ENCODE measurements around the gene CBARP. TPM values are rescaled to one million over a fixed set of nuclear protein-coding genes. Genes with fewer than 3 reads are reported as not detected.
A peak's percentile ranks its signal among the peaks of the same experiment; 100 is the strongest.

The CBARP gene
- total and polyA plus RNA-seq, 2 of the 13 experiments (the other 11 are each of a cell fraction or from before 2014, with no cell fraction given): 1.2 to 1.4 TPM

DNA sequence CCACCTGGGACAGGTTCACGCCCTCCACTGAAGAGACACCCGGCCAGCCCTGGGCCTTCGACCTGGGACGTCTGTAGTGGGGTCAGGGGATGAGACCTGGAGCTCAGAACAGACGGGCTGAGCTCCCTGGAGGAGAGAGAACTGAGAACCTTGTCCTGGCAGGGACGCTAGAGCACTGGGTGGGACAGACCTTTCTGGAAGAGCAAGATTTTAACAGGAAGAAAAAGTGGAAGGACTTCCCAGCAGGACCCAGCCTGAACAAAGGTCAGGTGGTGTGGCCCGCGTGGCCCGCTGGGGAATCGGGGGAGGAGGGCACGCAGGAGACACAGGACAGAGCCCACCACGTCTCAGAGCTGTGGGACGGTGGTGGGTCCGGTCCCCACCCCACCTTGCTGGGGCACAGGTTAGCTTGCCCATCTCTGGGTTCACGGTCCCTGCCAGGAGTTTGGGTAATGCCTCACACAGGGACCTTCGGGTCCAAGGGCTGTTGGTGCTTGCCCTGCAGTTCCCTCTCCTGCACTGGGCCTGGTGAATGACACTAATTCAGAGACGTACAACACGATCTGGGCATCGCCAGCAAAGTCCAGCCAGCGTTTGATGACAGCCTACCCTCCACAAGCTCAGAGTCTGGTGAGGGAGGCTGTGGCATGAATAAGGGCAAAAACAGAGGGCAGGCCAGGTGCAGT is 46.6 kb upstream of the CBARP start (continued):
- no peak for TF ChIP-seq RBM22 (optimal IDR thresholded peaks at IDR 0.05; ENCODE audit: low read length)
- TF ChIP-seq ZNF614 (CRISPR knock-in tag; IDR thresholded peaks at IDR 0.05; ENCODE audit: borderline replicate concordance): no peak
- no peak for TF ChIP-seq ZNF362 (CRISPR knock-in tag; IDR thresholded peaks at IDR 0.05; ENCODE audit: borderline replicate concordance)
- TF ChIP-seq ZNF570 (CRISPR knock-in tag; IDR thresholded peaks at IDR 0.05; ENCODE audit: borderline replicate concordance): no peak
- no peak for TF ChIP-seq FOXK2 (IDR thresholded peaks at IDR 0.05)
- no peak for TF ChIP-seq ZNF660 (CRISPR knock-in tag; IDR thresholded peaks at IDR 0.05; ENCODE audit: borderline replicate concordance, low read depth)
- TF ChIP-seq ZNF138 (CRISPR knock-in tag; IDR thresholded peaks at IDR 0.05; ENCODE audit: low read depth): no peak
- 0 out of 2 replicates have a peak, but pooled peaks have one; percentile 2 for TF ChIP-seq CBX5 (CRISPR knock-in tag; IDR thresholded peaks at IDR 0.05; ENCODE audit: borderline replicate concordance)
- no peak for TF ChIP-seq SRSF1 (optimal IDR thresholded peaks at IDR 0.05; ENCODE audit: low read depth, low read length)
- no peak for TF ChIP-seq NFATC3 (CRISPR knock-in tag; IDR thresholded peaks at IDR 0.05)
- 0 out of 2 replicates have a peak, but pooled peaks have one; percentile 3 for TF ChIP-seq ZNF431 (CRISPR knock-in tag; IDR thresholded peaks at IDR 0.05; ENCODE audit: borderline replicate concordance, low read depth)
- TF ChIP-seq, protein P1, sequence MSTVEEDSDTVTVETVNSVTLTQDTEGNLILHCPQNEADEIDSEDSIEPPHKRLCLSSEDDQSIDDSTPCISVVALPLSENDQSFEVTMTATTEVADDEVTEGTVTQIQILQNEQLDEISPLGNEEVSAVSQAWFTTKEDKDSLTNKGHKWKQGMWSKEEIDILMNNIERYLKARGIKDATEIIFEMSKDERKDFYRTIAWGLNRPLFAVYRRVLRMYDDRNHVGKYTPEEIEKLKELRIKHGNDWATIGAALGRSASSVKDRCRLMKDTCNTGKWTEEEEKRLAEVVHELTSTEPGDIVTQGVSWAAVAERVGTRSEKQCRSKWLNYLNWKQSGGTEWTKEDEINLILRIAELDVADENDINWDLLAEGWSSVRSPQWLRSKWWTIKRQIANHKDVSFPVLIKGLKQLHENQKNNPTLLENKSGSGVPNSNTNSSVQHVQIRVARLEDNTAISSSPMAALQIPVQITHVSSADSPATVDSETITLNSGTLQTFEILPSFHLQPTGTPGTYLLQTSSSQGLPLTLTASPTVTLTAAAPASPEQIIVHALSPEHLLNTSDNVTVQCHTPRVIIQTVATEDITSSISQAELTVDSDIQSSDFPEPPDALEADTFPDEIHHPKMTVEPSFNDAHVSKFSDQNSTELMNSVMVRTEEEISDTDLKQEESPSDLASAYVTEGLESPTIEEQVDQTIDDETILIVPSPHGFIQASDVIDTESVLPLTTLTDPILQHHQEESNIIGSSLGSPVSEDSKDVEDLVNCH (CRISPR knock-in tag; IDR thresholded peaks at IDR 0.05): 0 out of 2 replicates have a peak, but pooled peaks have one; percentile 35
- no peak for TF ChIP-seq ZNF670 (CRISPR knock-in tag; IDR thresholded peaks at IDR 0.05; ENCODE audit: borderline replicate concordance)
- no peak for TF ChIP-seq MZF1 (CRISPR knock-in tag; IDR thresholded peaks at IDR 0.05; ENCODE audit: borderline replicate concordance)
- no peak for TF ChIP-seq SRF (IDR thresholded peaks at IDR 0.05; ENCODE audit: low read depth, low read length)
- TF ChIP-seq ZNF598 (CRISPR knock-in tag; IDR thresholded peaks at IDR 0.05; ENCODE audit: borderline replicate concordance): no peak
- no peak for TF ChIP-seq SIX4 (CRISPR knock-in tag; IDR thresholded peaks at IDR 0.05)
- no peak for TF ChIP-seq ELF4 (CRISPR knock-in tag; IDR thresholded peaks at IDR 0.05; ENCODE audit: borderline replicate concordance)
- TF ChIP-seq TERF1 (CRISPR knock-in tag; IDR thresholded peaks at IDR 0.05): no peak
- no peak for TF ChIP-seq BHLHE40 (IDR thresholded peaks at IDR 0.05; ENCODE audit: low read length)
- peak; percentile 26; the same call in 1 of the 2 replicates for TF ChIP-seq IRF2 (CRISPR knock-in tag; IDR thresholded peaks at IDR 0.05)
- TF ChIP-seq NFRKB (IDR thresholded peaks at IDR 0.05): no peak
- TF ChIP-seq HOXA3 (CRISPR knock-in tag; IDR thresholded peaks at IDR 0.05): 0 out of 2 replicates have a peak, but pooled peaks have one; percentile 27
- TF ChIP-seq MXD4 (CRISPR knock-in tag; IDR thresholded peaks at IDR 0.05): no peak
